Measurements from ENCODE around the gene UTP4. TPM values are rescaled to one million over a fixed set of nuclear protein-coding genes. Genes with fewer than 3 reads are reported as not detected.
A peak's percentile ranks its signal among the peaks of the same experiment; 100 is the strongest.
"Not testable (repeated sequence)": the region's sequence is repeated elsewhere in the genome, so short reads cannot be mapped to it uniquely, and the experiment has no call there.

The UTP4 gene
- total RNA-seq, 2 experiments from 2014 or later: 57.7 to 82.3 TPM

DNA sequence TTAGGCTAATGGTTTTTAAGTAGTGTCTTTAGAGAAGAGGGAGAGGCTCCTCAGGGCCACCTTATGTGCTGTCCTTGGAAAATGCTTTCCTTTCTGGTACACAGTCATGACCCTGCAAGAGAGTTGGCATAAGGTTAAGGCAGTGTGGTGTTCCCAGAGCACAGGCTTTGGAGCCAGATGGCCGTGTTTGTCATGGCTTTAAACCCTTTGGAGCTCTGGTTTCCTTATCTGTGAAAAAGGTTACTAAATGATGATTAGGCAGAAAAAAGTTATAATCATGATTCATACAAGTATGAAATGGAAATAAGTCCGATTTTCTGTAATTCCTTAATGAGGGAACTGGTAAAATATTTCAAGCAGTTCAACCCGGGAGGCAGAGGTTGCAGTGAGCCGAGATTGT lies 13.2 kb downstream of the UTP4 start:
- CTCF ChIA-PET: interaction anchor here (7.5 kb wide), 1 partner anchor 141 kb away, joined by 93 read pairs; no protein-coding TSS in a partner anchor
- no peak overlapping the region for H3K27ac Mint-ChIP-seq
- H3K27me3 Mint-ChIP-seq: no peaks in the 10 kb centered on the region
- no peak for ATAC-seq
- peaks cover 41% of the 10 kb centered on the region for H3K36me3 Mint-ChIP-seq
- no peak for DNase-seq
- H3K4me1 Mint-ChIP-seq: peaks cover 2% of the 10 kb centered on the region
- no peaks in the 10 kb centered on the region for H3K9me3 Mint-ChIP-seq (ENCODE audit: low read depth)
- H3K4me3 Mint-ChIP-seq: no peak overlapping the region

- CTCF ChIA-PET: interaction anchor here (1.0 to 7.5 kb wide), 16 partner anchors 10 to 165 kb away, joined by 3 to 93 read pairs (median 5); partner anchors contain the start of genes CHTF8 and UTP4
- not testable (repeated sequence) for H3K27me3 Mint-ChIP-seq; H3K27ac Mint-ChIP-seq; DNase-seq; H3K4me3 Mint-ChIP-seq; ATAC-seq; H3K9me3 Mint-ChIP-seq (ENCODE audit: low read depth); H3K4me1 Mint-ChIP-seq
- peaks cover 39% of the 10 kb centered on the region for H3K36me3 Mint-ChIP-seq
These were observed 17.2 kb downstream of the UTP4 start for GRCh38 chr16:69149621-69150020.

DNA sequence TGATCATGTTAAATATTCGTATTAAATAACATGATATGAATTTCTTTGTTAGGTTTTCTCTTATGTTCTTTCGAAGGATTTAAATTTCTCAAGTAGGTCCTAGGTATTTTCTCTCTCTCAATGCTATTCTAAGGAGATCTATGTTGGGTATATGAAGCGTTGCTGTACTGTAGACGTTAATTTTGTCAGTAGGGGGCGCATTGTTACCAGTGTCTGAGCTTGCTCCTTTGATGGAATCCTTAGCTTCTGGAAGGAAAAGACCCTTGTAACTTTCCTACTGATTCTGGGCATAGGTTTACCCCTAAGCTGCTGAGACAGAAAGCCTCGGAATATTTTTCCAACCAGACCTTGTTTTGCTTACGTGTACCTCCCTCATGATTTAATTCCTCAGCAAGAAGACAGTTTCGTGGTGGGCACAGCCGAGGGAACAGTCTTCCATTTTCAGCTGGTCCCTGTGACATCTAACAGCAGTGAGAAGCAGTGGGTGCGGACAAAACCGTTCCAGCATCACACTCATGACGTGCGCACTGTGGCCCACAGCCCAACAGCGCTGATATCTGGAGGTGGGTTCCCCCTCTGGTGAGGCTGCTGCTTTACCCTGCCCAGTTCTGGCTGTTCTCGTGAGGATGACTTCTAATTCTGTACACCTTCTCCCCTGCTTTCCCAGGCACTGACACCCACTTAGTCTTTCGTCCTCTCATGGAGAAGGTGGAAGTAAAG lies 17.9 kb downstream of the UTP4 start:
- CTCF ChIA-PET: interaction anchor here (0.5 to 7.5 kb wide), 21 partner anchors 10 to 178 kb away, joined by 3 to 93 read pairs (median 5); partner anchors contain the start of genes CHTF8 and UTP4
- no peak overlapping the region for H3K27ac Mint-ChIP-seq
- H3K4me3 Mint-ChIP-seq: no peak overlapping the region
- peak; percentile 85 for ATAC-seq
- peak; percentile 53 for DNase-seq
- H3K9me3 Mint-ChIP-seq (ENCODE audit: low read depth): no peaks in the 10 kb centered on the region
- H3K4me1 Mint-ChIP-seq: peaks cover 2% of the 10 kb centered on the region
- no peaks in the 10 kb centered on the region for H3K27me3 Mint-ChIP-seq
- H3K36me3 Mint-ChIP-seq: peaks cover 40% of the 10 kb centered on the region

DNA sequence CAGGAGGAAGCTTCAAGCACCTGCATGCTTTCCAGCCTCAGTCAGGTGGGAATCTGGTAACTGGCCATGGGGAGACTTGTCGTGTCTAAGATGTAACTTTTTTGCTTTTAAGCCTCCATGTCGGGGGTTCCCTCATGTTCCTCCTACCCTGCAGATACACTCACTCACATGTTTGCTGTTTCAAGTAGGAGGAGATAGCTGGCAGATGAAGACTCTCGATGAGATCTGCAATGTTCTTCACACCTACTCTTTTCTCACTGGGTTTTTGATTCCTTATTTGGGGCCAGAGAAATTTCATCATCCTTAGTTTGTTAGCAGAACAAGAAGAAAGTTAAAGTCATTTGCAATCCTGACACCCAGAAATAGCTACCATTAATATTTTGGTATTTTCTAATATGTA lies 24.7 kb downstream of the UTP4 start:
- CTCF ChIA-PET: interaction anchor here (1.2 to 1.7 kb wide), 2 partner anchors 33 to 129 kb away, joined by 3 to 4 read pairs; no protein-coding TSS in a partner anchor
- no peak overlapping the region for H3K4me3 Mint-ChIP-seq
- H3K4me1 Mint-ChIP-seq: no peaks in the 10 kb centered on the region
- H3K27ac Mint-ChIP-seq: peak overlapping the region; percentile 9
- H3K27me3 Mint-ChIP-seq: no peaks in the 10 kb centered on the region
- peaks cover 57% of the 10 kb centered on the region for H3K36me3 Mint-ChIP-seq
- no peaks in the 10 kb centered on the region for H3K9me3 Mint-ChIP-seq (ENCODE audit: low read depth)
- DNase-seq: no peak
- ATAC-seq: no peak

- Mint-ChIP-seq H3K9me3 (ENCODE audit: low read depth) (no peaks in the 10 kb centered on the region), H3K36me3 (peaks cover 58% of the 10 kb centered on the region), H3K27ac (peak overlapping the region; percentile 46), H3K4me3 (no peak overlapping the region), H3K4me1 (peaks cover 3% of the 10 kb centered on the region), H3K27me3 (no peaks in the 10 kb centered on the region)
- CTCF ChIA-PET: interaction anchor here (1.2 kb wide), 1 partner anchor 126 kb away, joined by 4 read pairs; no protein-coding TSS in a partner anchor
- ATAC-seq: no peak
- no peak for DNase-seq
These were observed 27.7 kb downstream of the UTP4 start for GRCh38 chr16:69160192-69160591.

- H3K4me3 Mint-ChIP-seq: no peak overlapping the region
- peaks cover 57% of the 10 kb centered on the region for H3K36me3 Mint-ChIP-seq
- H3K27ac Mint-ChIP-seq: peak overlapping the region; percentile 77
- CTCF ChIA-PET: interaction anchor here (1.1 to 5.8 kb wide), 7 partner anchors 11 to 123 kb away, joined by 3 to 22 read pairs (median 5); partner anchors contain the start of gene SNTB2
- DNase-seq (no peak), ATAC-seq (no peak)
- no peaks in the 10 kb centered on the region for H3K9me3 Mint-ChIP-seq (ENCODE audit: low read depth)
- H3K4me1 Mint-ChIP-seq: peaks cover 31% of the 10 kb centered on the region
- H3K27me3 Mint-ChIP-seq: no peaks in the 10 kb centered on the region
These were observed 33.1 kb downstream of the UTP4 start for GRCh38 chr16:69165584-69165983.

GRCh38 chr16:69166221-69166833 lies 33.9 kb downstream of the UTP4 start:
- H3K9me3 Mint-ChIP-seq (ENCODE audit: low read depth): no peaks in the 10 kb centered on the region
- H3K27me3 Mint-ChIP-seq: no peaks in the 10 kb centered on the region
- peak; percentile 72 for DNase-seq
- H3K4me3 Mint-ChIP-seq: no peak overlapping the region
- H3K4me1 Mint-ChIP-seq: peaks cover 31% of the 10 kb centered on the region
- ATAC-seq: peak; percentile 86
- H3K36me3 Mint-ChIP-seq: peaks cover 52% of the 10 kb centered on the region
- CTCF ChIA-PET: interaction anchor here (0.9 to 5.8 kb wide), 9 partner anchors 10 to 122 kb away, joined by 3 to 22 read pairs (median 5); partner anchors contain the start of gene SNTB2
- peak overlapping the region; percentile 77 for H3K27ac Mint-ChIP-seq

GRCh38 chr16:69166946-69167930 lies 34.8 kb downstream of the UTP4 start:
- DNase-seq (no peak), ATAC-seq (no peak)
- Mint-ChIP-seq H3K4me3 (no peak overlapping the region), H3K27ac (peak overlapping the region; percentile 77), H3K4me1 (peaks cover 31% of the 10 kb centered on the region), H3K27me3 (no peaks in the 10 kb centered on the region), H3K36me3 (peaks cover 51% of the 10 kb centered on the region), H3K9me3 (ENCODE audit: low read depth) (no peaks in the 10 kb centered on the region)
- CTCF ChIA-PET: interaction anchor here (0.6 to 5.8 kb wide), 8 partner anchors 9 to 540 kb away, joined by 3 to 22 read pairs (median 5); partner anchors contain the start of gene SNTB2

GRCh38 chr16:69169051-69169450 lies 36.6 kb downstream of the UTP4 start:
- DNase-seq (no peak), ATAC-seq (no peak)
- CTCF ChIA-PET: interaction anchor here (5.8 kb wide), 1 partner anchor 18 kb away, joined by 22 read pairs; no protein-coding TSS in a partner anchor
- Mint-ChIP-seq H3K27ac (no peak overlapping the region), H3K27me3 (no peaks in the 10 kb centered on the region), H3K9me3 (ENCODE audit: low read depth) (no peaks in the 10 kb centered on the region), H3K4me1 (peaks cover 37% of the 10 kb centered on the region), H3K36me3 (peaks cover 45% of the 10 kb centered on the region), H3K4me3 (no peak overlapping the region)

GRCh38 chr16:69169607-69170352 lies 37.3 kb downstream of the UTP4 start:
- Mint-ChIP-seq H3K27ac (no peak overlapping the region), H3K9me3 (ENCODE audit: low read depth) (no peaks in the 10 kb centered on the region), H3K27me3 (no peaks in the 10 kb centered on the region), H3K4me3 (no peak overlapping the region), H3K4me1 (peaks cover 35% of the 10 kb centered on the region), H3K36me3 (peaks cover 41% of the 10 kb centered on the region)
- no peak for ATAC-seq
- CTCF ChIA-PET: interaction anchor here (5.8 kb wide), 1 partner anchor 19 kb away, joined by 22 read pairs; no protein-coding TSS in a partner anchor
- no peak for DNase-seq

DNA sequence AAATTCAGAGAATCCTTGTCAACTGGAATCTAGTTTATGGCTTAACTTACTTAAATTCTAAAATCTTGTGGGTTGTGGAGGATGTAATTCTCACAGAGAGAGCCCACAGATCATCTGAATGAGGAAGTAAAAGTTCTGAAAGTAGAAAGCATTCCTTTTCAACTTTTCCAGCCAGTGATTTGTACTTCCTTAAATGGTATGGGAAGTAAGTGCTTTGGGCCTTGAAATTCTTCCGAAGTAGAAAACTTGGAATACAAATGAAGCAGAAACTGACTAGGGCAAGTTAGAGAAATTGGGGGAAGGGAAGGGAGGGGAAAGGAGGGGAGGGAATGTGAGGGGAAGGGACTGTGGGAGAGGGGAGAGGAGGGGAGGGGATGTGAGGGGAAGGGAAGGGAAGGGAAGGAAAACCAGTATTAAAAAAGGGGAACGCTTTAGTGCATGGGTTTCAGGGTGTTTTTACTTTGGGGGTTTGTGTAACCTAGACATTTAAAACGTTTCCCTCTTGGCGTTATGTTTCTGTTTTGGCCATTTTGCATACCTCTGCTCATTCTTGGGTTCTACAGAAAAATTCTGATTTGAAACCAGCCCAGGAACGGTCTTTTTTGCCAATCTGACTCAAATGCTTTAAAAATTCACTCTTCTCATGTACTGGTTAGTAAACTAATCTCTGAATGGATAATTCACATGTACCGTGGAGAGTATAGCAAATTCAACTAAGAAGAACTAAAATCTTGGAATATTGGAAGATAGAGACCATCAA lies 39.1 kb downstream of the UTP4 start:
- Mint-ChIP-seq H3K4me1 (peaks cover 21% of the 10 kb centered on the region), H3K36me3 (peaks cover 32% of the 10 kb centered on the region), H3K4me3 (no peak overlapping the region), H3K9me3 (ENCODE audit: low read depth) (no peaks in the 10 kb centered on the region), H3K27me3 (no peaks in the 10 kb centered on the region), H3K27ac (no peak overlapping the region)
- DNase-seq (no peak), ATAC-seq (no peak)
- CTCF ChIA-PET: no interaction called here

Measured in activated CD8-positive, alpha-beta memory T cell treated with anti-CD3 and anti-CD28 coated beads, Interleukin-2, amount 10 ng/mL, durations not matched to agents 7 days and 5 days (primary cell).